Activated CD4-positive, alpha-beta T cell treated with anti-CD3 and anti-CD28 coated beads, Interleukin-2, amount 50 U/mL, for 24 hours (primary cell): ENCODE results near the gene NOB1.
"Not testable (repeated sequence)": the region's sequence is repeated elsewhere in the genome, so short reads cannot be mapped to it uniquely, and the experiment has no call there.

Source experiments
- DNase-seq, 2 donors: peaks; one replicate each; pipeline ENCODE4 v3.0.0-alpha.2; 2020; ENCODE audit warnings: low read depth in 1 of 2, low spot score in 1 of 2

The NOB1 gene

GRCh38 chr16:69761983-69762813, 7.5 kb upstream of the NOB1 start, which contains the start of gene WWP2:
TSS of gene WWP2 (plus strand) at chr16:69762332. CDS start at chr16:69787011, 24,679 bp downstream.
- peak; percentile 51 to 63 for DNase-seq

DNA sequence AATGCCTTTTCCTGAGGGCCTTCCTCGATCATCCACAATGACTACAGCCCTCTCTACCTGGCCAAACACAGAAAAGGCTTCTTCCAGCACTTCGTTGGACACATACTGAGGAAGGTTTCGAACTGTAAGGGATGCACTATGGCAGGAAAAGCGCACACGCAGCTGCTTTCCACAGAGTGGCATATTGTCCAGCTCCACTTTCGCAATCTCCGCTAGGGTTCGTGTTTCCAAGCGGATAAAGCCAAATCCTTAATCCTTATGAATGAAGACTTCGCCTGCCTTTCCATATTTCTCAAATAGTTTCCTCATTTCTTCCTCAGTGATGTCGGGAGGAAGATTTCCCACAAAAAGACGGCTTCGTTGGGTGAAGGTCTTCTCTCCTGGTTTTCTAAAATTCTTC, 2.6 kb upstream of the NOB1 start:
- not testable (repeated sequence) for DNase-seq

DNA sequence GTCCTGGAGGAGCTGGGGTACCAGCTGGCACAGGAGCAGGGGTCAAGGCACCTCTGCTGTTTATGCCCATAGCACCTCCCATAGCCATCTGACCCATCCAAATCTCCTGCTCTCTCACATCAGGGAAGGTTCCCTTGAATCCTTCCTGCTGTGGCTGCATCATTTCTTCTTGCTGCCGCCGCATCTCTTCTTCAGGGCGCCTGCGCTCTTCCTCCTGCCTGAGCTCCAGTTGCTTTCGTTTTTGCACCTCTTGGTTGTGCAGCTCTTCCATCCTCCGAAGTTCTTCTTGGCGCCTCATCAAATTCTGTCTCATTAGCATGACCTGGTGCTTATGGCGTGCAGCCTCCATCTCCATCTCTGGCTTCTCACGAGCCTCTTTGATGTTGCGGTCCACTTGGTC, 2.0 kb upstream of the NOB1 start:
- DNase-seq, result no peak

DNA sequence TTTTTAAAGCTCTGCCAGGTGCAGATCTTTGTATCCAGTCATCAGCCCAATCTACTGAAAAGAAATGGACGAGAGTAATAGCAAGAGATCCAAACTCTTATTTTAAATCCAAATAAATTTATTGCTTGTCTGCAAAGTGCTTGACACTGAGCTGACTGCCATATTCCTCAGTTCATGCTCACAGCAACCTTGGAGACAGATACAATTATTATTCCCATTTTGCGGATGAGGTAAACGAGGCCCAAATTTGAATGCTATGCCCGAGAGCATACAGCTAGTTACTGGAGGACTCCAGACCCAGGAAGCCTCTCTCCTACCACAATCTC, 620 bp downstream of the NOB1 start:
- no peak for DNase-seq

DNA sequence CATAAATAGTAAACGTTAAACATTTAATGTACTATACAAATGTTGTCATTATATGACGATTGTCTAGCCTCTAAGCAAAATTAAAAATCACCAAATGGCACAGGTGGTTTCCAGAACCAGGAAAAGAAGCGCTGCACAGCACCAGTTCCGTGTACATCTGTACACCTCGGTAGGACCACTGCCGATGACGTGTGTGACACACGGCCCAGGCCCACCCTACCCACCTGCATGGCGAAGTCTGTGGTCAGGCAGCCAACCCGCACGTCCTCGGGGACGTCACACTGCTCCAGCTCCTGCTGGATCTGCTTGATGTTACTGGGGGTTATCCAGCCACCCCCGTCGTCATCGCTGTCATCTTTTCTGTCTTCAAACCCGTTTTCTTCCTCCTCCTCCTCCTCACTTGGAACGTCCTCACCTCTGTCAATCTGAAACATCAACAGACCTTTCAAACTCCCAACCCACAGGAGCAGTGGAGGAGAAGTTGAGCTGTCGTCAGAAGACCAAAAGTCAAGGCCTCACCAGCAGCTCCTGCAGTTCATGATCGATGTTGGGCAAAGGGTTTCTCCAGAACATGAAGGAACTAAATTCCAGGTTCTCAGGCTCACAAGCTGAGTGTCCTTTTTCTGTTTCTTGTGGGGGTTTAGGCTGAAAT, 5.9 kb downstream of the NOB1 start:
- no peak for DNase-seq

- DNase-seq, result no peak
These were observed 7.6 kb downstream of the NOB1 start for GRCh38 chr16:69747115-69747514.

GRCh38 chr16:69745959-69746358, 8.8 kb downstream of the NOB1 start:
- no peak for DNase-seq

DNA sequence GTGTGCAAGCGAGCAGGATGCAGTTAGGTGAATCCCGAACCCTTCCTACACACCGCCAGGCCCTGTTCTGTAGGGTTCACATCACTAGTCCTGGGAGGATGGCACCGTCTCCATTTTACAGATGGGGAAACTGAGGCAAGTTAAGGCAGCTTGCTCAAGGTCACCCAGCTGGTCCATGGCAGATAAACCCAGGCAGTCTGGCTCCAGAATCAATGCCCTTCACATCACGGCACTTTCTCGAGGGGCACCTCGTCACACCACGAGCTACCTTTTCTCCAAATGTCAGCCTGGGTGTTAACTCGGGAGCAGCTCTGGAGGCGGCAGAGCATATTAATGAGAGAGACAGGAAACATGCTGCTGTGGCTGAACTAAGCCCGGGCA, 9.5 kb downstream of the NOB1 start:
- DNase-seq, result no peak

DNA sequence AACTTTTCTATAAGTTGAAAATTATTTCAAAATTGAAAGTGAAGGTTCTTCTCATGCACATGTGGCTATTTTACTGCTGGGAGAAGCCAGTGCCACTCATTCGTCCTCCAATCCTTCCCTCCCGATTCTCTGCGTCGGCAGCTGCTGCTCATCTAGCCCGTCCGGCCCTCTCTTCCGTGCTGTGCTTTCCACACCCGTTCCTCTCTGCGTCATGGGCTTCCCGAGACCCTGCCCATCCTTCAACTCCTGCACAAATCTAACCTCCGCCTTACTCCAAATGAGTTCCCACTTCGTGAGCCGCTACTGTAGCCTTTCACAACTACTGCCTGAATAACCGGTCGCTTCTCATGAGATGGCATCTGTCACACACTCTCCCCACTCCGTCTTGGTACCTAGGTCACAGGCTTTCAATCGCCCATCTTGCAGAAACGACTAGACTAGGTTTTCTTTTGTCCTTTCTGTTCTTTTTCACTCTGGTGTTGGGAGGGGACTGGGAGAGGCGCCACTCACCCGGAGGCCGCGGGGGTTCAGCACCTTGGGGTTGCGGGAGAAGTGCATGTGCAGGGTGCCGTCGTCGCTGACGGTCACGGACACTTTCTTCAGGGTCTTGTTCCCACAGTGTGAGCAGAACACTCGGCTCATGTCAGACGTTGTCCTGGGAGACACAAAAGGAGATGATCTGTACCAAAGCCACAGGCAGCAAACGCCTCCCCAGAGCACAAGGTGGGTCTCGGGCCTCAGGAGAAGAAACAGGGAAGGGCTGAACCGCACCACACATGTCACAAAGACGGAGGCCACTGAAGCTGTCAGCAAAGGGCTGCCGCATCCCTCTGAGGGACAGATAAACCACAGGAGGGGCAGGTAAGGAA, 10.1 kb downstream of the NOB1 start:
- no peak for DNase-seq

GRCh38 chr16:69741951-69742904, 12.5 kb downstream of the NOB1 start:
- no peak for DNase-seq

DNA sequence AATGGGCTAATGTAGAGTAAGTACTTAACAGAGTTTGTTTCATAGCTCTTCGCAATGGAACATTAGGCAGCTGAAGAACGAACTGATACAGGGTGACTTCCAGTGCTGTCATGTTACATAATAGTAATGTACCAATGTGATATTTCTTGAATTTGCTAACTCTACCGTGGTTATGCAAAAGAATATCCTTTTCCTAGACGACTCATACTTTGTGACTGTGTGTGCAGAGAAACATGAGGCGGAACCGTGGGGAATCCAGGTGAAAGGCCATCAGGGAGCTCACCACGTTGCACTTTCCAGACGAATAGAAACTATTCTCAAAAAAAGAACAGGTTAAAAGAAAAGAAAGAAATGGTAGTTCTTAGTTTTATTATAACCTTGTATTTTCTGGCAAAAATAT, 13.2 kb downstream of the NOB1 start:
- no peak for DNase-seq

GRCh38 chr16:69732101-69732500, 22.6 kb downstream of the NOB1 start:
- no peak for DNase-seq

DNA sequence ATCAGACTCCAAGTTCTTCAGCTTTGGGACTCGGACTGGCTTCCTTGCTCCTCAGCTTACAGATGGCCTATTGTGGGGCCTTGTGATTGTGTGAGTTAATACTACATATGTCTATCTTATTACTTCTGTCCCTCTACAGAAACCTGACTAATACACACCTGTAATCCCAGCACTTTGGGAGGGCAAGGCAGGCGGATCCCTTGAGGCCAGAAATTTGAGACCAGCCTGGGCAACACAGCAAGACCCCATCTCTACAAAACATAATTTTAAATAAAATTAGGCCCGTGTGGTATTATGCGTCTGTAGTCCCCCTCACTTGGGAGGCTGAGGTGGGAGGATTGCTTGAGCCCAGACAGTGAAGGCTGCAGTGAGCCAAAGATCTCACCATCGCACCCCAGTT, 23.4 kb downstream of the NOB1 start:
- not testable (repeated sequence) for DNase-seq

- not testable (repeated sequence) for DNase-seq
These were observed 25.7 kb downstream of the NOB1 start for GRCh38 chr16:69729030-69729429.

DNA sequence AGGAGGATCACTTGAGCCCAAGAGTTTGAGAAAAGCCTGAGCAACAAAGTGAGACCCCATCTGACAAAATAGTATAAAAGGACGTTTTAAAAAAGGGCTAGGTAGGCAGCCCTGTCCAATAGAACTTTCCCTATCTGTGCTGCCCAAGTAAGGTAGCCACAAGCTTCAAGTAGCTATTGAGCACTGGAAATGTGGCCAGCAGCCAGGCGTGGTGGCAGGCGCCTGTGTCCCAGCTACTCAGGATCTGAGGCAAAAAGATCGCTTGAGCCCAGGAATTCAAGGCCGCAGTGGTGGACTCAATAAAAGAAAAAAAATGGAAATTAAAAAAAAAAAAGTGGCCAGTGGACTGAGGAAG, 26.8 kb downstream of the NOB1 start:
- no peak for DNase-seq

GRCh38 chr16:69726313-69727060, 28.2 kb downstream of the NOB1 start, which contains the start of gene NQO1:
TSS of gene NQO1 (minus strand) at chr16:69726560. CDS start at chr16:69726439, 121 bp downstream.
- DNase-seq, result peak; percentile 75 to 83

DNA sequence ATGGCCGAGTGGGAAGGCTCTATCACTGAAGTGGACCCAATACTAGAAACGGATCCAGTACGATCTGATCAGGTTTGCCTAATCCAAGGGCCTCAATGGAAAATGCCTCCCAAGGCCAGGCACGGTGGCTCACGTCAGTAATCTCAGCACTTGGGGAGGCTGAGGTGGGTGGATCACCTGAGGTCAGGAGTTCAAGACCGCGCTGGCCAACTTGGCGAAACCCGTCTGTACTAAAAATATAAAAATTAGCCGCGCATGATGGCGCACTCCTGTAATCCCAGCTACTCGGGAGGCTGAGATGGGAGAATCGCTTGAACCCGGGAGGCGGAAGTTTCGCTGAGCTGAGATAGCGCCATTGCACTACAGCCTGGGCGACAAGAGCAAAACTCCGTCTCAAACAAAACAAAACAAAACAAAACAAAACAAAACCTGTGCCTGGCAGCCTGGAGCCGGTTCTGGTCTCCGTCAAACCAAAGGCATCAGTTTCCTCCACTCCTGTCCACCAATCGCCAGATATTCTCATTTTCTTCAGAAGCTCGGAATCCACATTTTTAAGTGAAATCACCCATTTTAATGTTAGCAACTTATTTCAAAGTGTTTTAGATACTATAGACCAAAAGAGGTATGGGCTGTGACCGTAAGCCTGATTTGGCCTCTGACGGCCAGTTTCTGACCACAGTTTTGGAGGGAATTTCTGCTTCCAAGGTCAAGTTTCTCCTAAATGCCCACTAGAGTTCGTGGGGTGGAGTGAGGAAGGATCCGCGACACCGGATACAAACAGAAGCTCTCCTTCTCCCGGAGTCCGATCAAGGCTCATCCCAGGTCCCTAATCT, 29.0 kb downstream of the NOB1 start:
- DNase-seq, result no peak

- DNase-seq, result no peak
These were observed 29.7 kb downstream of the NOB1 start for GRCh38 chr16:69724981-69725479.

DNA sequence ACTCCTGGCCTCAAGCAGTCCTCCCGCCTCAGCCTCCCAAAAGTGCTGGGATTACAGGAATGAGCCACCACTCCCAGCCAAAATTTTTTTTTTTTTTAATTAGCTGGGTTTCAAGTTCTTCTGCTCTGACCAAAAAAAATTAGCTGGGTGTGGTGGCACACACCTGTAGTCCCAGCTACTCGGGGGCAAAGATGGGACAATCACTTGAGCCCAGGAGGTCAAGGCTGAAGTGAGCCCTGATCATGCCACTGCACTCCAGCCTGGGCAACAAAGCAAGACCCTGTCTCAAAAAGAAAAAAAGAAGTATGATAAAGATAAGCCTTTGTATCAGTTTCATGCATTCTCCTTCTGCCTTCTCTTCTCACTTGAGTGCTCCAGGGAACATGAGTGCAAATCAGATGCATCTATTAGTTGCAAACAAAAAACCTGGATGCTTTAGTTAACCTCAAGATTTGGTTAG, 30.3 kb downstream of the NOB1 start:
- no peak for DNase-seq
